Activated CD4-positive, alpha-beta memory T cell treated with anti-CD3 and anti-CD28 coated beads for 36 hours (primary cell): ENCODE measurements around the gene OTOP3. TPM values are rescaled to one million over a fixed set of nuclear protein-coding genes. Genes with fewer than 3 reads are reported as not detected.
A peak's percentile ranks its signal among the peaks of the same experiment; 100 is the strongest.
"Not testable (repeated sequence)": the region's sequence is repeated elsewhere in the genome, so short reads cannot be mapped to it uniquely, and the experiment has no call there.

Source experiments
- CTCF ChIA-PET: fragments of 350-600 bp; sonication (Branson Sonifier 250); formaldehyde crosslinking; loops from one replicate; lab custom pipeline; 2021; ENCODE audit warnings: antibody characterized with exemption, inconsistent platforms; lab: Charles Lee
- POLR2A ChIA-PET: fragments of 350-600 bp; sonication (Branson Sonifier 250); formaldehyde crosslinking; loops from one replicate; lab custom pipeline; 2021; ENCODE audit warnings: antibody characterized with exemption; lab: Charles Lee
- DNase-seq: peaks from one replicate; pipeline ENCODE4 v3.0.0-alpha.2; 2020
- H3K27ac Mint-ChIP-seq: one replicate; pipeline ENCODE4 v1.8.0; 2021; ENCODE audit warnings: mixed read lengths
- H3K27me3 Mint-ChIP-seq: one replicate; pipeline ENCODE4 v1.8.0; 2021; ENCODE audit warnings: mixed read lengths
- H3K36me3 Mint-ChIP-seq: one replicate; pipeline ENCODE4 v1.8.0; 2021; ENCODE audit warnings: mixed read lengths
- H3K4me1 Mint-ChIP-seq: one replicate; pipeline ENCODE4 v1.8.0; 2021; ENCODE audit warnings: low read depth, mixed read lengths
- H3K4me3 Mint-ChIP-seq: one replicate; pipeline ENCODE4 v1.8.0; 2021; ENCODE audit warnings: mild to moderate bottlenecking, mixed read lengths
- H3K9me3 Mint-ChIP-seq: one replicate; pipeline ENCODE4 v1.8.0; 2021; ENCODE audit warnings: mixed read lengths
- intact Hi-C: fragments of 100-400 bp; cut with micrococcal nuclease; formaldehyde crosslinking; loops from one replicate; pipeline ENCODE4 v1.15.1; 2023
- total RNA-seq, 2 experiments: library from RNA; stranded (reverse); gene quantifications; one replicate each; pipeline ENCODE4 v1.2.3, GENCODE V29; 2021

Gene OTOP3
- total RNA-seq, 2 experiments from 2014 or later: not detected

GRCh38 chr17:74969501-74969900 lies 33.8 kb downstream of the OTOP3 start:
- H3K4me1 Mint-ChIP-seq, DNase-seq, H3K36me3 Mint-ChIP-seq, H3K9me3 Mint-ChIP-seq, POLR2A ChIA-PET, H3K27ac Mint-ChIP-seq, H3K27me3 Mint-ChIP-seq, intact Hi-C loops, H3K4me3 Mint-ChIP-seq: not testable (repeated sequence)
- CTCF ChIA-PET: interaction anchor here (0.9 to 1.2 kb wide), 2 partner anchors 12 to 43 kb away, joined by 3 to 4 read pairs; partner anchors contain the start of gene MRPL58

- POLR2A ChIA-PET: no interaction called here
- no peak overlapping the region for H3K4me3 Mint-ChIP-seq
- peaks cover 10% of the 10 kb centered on the region for H3K27me3 Mint-ChIP-seq
Observed at GRCh38 chr17:74970395-74970794, 34.7 kb downstream of the OTOP3 start.

GRCh38 chr17:74971069-74971841 lies 35.6 kb downstream of the OTOP3 start:
- Mint-ChIP-seq H3K4me3 (peak overlapping the region; percentile 53), H3K27me3 (peaks cover 10% of the 10 kb centered on the region), H3K4me1 (peaks cover 5% of the 10 kb centered on the region), H3K36me3 (no peaks in the 10 kb centered on the region), H3K9me3 (no peaks in the 10 kb centered on the region), H3K27ac (no peak overlapping the region)
- no peak for DNase-seq
- POLR2A ChIA-PET: interaction anchor here (1.4 kb wide), 1 partner anchor 9 kb away, joined by 3 read pairs; no protein-coding TSS in a partner anchor
- CTCF ChIA-PET: interaction anchor here (0.7 to 5.5 kb wide), 5 partner anchors 10 to 142 kb away, joined by 3 to 69 read pairs (median 5); partner anchors contain the start of genes CDR2L and MRPL58
- intact Hi-C loops: no loop called here

More at GRCh38 chr17:74970395-74970794, 34.7 kb downstream of the OTOP3 start:
- intact Hi-C loops: no loop called here
- Mint-ChIP-seq H3K27ac (no peak overlapping the region), H3K9me3 (no peaks in the 10 kb centered on the region), H3K36me3 (no peaks in the 10 kb centered on the region), H3K4me1 (peaks cover 5% of the 10 kb centered on the region)
- CTCF ChIA-PET: interaction anchor here (2.9 to 5.5 kb wide), 2 partner anchors 9 to 42 kb away, joined by 15 to 69 read pairs; partner anchors contain the start of gene MRPL58
- DNase-seq: no peak

GRCh38 chr17:74971842-74972106 lies 36.1 kb downstream of the OTOP3 start:
- Mint-ChIP-seq H3K27me3 (peaks cover 10% of the 10 kb centered on the region), H3K27ac (no peak overlapping the region), H3K4me1 (peaks cover 5% of the 10 kb centered on the region), H3K9me3 (no peaks in the 10 kb centered on the region), H3K36me3 (no peaks in the 10 kb centered on the region), H3K4me3 (peak overlapping the region; percentile 53)
- CTCF ChIA-PET: interaction anchor here (1.0 to 5.5 kb wide), 6 partner anchors 10 to 142 kb away, joined by 4 to 69 read pairs (median 6); partner anchors contain the start of genes CDR2L and MRPL58
- no peak for DNase-seq
- POLR2A ChIA-PET: interaction anchor here (0.5 to 1.4 kb wide), 2 partner anchors 10 to 200 kb away, joined by 3 read pairs; no protein-coding TSS in a partner anchor
- intact Hi-C loops: no loop called here

DNA sequence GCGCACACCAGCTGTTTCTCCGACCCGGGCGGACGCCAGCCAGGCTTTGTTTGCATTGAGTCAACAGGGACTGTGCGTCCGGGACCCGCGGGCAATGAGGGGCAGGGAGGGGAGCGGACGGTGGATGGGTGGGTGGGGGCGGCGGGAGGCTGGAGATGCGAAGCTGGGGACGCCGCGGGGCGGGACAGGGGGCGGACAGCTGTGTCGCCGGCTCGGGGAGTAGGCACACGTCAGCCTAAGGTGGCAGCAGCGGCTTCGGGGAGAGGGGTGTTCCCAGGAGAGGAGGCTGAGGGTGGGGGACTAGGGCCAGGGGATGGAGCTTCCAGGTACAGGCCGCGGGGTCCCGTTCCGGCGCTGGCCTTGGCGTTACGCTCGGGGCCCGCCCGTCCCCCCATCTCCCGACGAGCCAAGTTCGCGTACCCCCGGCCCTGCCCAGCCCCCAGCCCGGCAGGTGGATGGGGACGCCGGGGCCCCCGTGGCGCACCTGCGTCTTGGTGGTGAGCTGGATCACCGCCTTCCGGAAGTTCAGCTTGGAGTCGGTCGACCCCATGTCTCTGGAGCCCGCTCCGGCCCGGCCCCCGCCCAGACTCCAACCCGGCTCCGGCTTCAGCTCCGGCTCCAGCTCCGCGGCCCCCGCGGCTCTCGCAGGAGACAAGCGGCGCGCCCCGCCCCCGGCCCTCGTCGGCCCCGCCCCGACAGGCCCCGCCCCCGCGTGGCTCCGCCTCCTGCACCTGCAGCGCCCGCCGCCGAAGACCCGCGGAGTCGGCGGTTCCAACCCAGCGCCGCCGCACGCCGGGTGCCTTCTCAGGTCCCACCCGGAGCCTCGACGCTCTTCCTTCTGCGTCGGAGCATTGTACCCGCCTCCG lies 36.6 kb downstream of the OTOP3 start, which contains the start of gene HID1:
Gene HID1, minus strand, starts transcription at position 653 of the 866 bp plus-strand sequence. Its CDS starts 103 bp downstream, at position 550.
- Mint-ChIP-seq H3K27me3 (peaks cover 10% of the 10 kb centered on the region), H3K36me3 (no peaks in the 10 kb centered on the region), H3K27ac (no peak within 1 kb of the TSS), H3K9me3 (no peaks in the 10 kb centered on the region), H3K4me3 (peak within 1 kb of the TSS; percentile 73), H3K4me1 (peaks cover 5% of the 10 kb centered on the region)
- intact Hi-C loops: no loop called here
- DNase-seq: peak; percentile 82
- POLR2A ChIA-PET: interaction anchor here (0.5 to 1.4 kb wide), 5 partner anchors 10 to 200 kb away, joined by 3 to 4 read pairs (median 3); partner anchors contain the start of gene FDXR
- CTCF ChIA-PET: interaction anchor here (1.0 to 5.5 kb wide), 6 partner anchors 10 to 141 kb away, joined by 4 to 69 read pairs (median 6); partner anchors contain the start of genes CDR2L and MRPL58

GRCh38 chr17:74972973-74973328 lies 37.3 kb downstream of the OTOP3 start:
- intact Hi-C loops: no loop called here
- DNase-seq: no peak
- ChIA-PET CTCF (interaction anchor here (1.4 to 5.5 kb wide), 7 partner anchors 10 to 228 kb away, joined by 3 to 69 read pairs (median 6); partner anchors contain the start of genes CDR2L, MRPL58 and NT5C), POLR2A (interaction anchor here (1.0 to 1.2 kb wide), 2 partner anchors 9 to 100 kb away, joined by 3 read pairs; partner anchors contain the start of gene FDXR)
- H3K4me1 Mint-ChIP-seq: peaks cover 5% of the 10 kb centered on the region
- H3K36me3 Mint-ChIP-seq: no peaks in the 10 kb centered on the region
- peaks cover 10% of the 10 kb centered on the region for H3K27me3 Mint-ChIP-seq
- peak overlapping the region; percentile 73 for H3K4me3 Mint-ChIP-seq
- no peak overlapping the region for H3K27ac Mint-ChIP-seq
- H3K9me3 Mint-ChIP-seq: no peaks in the 10 kb centered on the region

DNA sequence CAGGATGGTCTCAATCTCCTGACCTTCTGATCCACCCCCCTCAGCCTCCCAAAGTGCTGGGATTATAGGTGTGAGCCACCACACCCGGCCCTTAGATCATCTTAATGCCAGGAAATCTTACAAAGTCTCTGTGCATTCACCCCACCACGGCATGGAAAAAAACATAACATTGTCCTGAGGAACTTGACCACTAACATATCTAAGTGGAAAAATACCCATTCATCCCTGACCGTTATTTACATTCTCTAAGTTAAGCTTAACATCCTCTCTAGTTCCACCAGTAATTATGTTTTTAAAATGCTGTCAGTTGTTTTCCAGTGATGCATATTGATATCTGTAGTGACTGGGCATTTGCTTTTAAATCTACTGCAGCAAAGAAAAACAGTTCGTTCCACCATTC lies 40.2 kb downstream of the OTOP3 start:
- ChIA-PET CTCF (interaction anchor here (3.0 kb wide), 1 partner anchor 15 kb away, joined by 12 read pairs; no protein-coding TSS in a partner anchor), POLR2A (no interaction called here)
- H3K36me3 Mint-ChIP-seq: no peaks in the 10 kb centered on the region
- H3K9me3 Mint-ChIP-seq: no peaks in the 10 kb centered on the region
- no peak overlapping the region for H3K27ac Mint-ChIP-seq
- no peak for DNase-seq
- H3K4me3 Mint-ChIP-seq: no peak overlapping the region
- H3K4me1 Mint-ChIP-seq: peaks cover 6% of the 10 kb centered on the region
- H3K27me3 Mint-ChIP-seq: peaks cover 10% of the 10 kb centered on the region
- intact Hi-C loops: no loop called here

DNA sequence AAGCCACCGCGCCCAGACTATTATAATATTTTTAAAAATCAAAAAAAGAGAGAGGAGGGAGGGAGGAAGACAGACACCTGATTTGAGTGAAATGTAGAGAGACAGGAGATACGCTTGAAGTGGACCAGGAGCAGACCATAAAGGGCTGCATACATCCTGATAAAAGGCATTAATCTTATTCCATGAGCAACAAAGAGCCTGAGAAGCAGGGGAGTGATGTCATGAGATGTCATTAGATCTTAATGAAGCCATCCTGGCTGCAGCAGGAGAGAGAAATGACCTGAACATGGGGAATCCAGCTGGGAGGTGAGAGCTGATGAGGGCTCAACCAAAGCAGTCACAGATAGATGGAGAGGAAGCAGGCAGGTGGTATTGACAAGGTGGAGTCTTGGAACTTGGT lies 42.1 kb downstream of the OTOP3 start:
- CTCF ChIA-PET: interaction anchor here (1.1 to 3.0 kb wide), 2 partner anchors 16 to 34 kb away, joined by 3 to 12 read pairs; partner anchors contain the start of gene MRPL58
- Mint-ChIP-seq H3K4me1 (peaks cover 15% of the 10 kb centered on the region), H3K27ac (no peak overlapping the region), H3K4me3 (no peak overlapping the region), H3K27me3 (peaks cover 9% of the 10 kb centered on the region), H3K9me3 (no peaks in the 10 kb centered on the region), H3K36me3 (no peaks in the 10 kb centered on the region)
- intact Hi-C loops: no loop called here
- DNase-seq: no peak
- POLR2A ChIA-PET: no interaction called here

- Mint-ChIP-seq H3K27ac (no peak overlapping the region), H3K9me3 (no peaks in the 10 kb centered on the region), H3K4me3 (no peak overlapping the region), H3K27me3 (peaks cover 4% of the 10 kb centered on the region), H3K36me3 (no peaks in the 10 kb centered on the region), H3K4me1 (peaks cover 11% of the 10 kb centered on the region)
- ChIA-PET CTCF (interaction anchor here (1.1 to 3.0 kb wide), 3 partner anchors 17 to 34 kb away, joined by 3 to 12 read pairs (median 5); partner anchors contain the start of gene MRPL58), POLR2A (no interaction called here)
- intact Hi-C loops: no loop called here
- no peak for DNase-seq
Observed at GRCh38 chr17:74978240-74978639, 42.5 kb downstream of the OTOP3 start.

DNA sequence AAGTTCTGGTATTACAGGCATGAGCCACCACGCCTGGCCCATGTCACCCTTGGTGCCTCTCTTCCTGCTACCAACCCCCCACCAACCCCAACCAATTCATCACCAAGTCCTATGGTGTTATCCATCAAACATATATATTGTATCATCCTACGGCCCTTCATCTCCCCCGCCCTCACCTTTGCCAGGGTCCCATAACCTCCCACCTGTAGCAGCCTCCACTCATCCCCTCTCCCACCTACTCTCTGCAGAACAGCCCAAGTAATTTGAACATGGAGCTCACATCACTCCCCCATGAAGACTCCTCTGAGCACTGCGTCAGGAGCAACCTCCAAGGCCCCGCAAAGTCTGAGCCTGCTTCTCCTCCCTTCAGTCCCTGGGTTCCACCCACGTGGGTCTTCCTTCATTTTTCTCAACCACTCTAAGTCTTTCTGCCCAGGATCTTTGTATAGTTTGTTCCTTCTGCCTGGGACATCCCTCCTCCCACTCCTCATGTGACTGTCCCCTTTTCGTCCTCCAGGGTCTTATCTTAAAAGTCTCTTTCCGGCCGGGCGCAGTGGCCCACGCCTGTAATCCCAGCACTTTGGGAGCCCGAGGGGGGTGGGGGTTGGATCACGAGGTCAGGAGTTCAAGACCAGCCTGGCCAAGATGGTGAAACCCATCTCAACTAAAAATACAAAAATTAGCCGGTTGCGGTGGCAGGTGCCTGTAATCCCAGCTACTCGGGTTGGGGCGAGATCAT lies 43.9 kb downstream of the OTOP3 start:
- intact Hi-C loops: no loop called here
- POLR2A ChIA-PET: no interaction called here
- H3K36me3 Mint-ChIP-seq: no peaks in the 10 kb centered on the region

More for the DNA sequence above, 43.9 kb downstream of the OTOP3 start:
- CTCF ChIA-PET: interaction anchor here (1.0 to 1.9 kb wide), 3 partner anchors 9 to 22 kb away, joined by 3 to 7 read pairs (median 5); no protein-coding TSS in a partner anchor
- Mint-ChIP-seq H3K27ac (no peak overlapping the region), H3K4me3 (no peak overlapping the region), H3K9me3 (no peaks in the 10 kb centered on the region), H3K27me3 (peaks cover 3% of the 10 kb centered on the region), H3K4me1 (peaks cover 11% of the 10 kb centered on the region)
- DNase-seq: no peak
